Measurements from ENCODE around the gene CDR2.

The CDR2 gene

DNA sequence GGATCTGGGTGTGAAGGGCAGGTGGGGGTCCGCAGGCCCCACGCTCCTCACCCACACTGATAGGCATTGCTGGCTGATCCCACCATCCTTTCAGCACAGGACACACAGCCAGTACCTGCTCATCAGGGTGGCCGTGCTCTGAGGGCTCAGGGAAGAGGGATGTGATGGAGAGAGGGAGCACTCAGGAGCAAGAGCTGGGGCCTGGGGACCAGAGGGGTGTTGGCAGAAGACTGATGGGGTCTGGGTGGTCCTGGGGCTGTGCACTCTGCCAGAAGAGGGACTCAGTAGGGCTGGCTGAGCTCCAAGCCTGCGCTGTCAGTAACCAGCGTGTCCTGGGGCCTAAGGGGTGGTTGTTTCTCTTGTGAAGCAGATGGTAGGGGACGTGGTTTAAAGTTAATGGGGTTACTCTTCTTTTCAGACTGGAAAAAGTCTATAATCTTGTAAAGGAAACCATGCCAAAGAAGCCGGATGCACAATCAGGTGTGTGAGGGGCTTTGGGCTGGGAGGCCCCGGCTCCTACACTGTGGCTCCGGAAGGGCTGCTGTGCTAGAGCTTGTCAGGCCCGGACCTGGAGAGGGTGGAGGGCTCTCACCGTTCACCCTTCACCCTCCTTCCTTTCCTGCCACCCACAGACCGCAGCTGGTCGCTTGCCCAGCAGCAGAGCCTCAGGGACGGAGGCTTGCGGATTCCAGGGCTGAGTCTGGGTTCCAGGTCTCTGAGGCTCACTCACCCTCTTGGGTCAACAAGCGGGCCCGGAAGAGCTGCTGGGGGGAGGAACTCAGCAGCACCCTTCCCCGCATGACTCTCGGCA lies 49.4 kb downstream of the CDR2 start:
- no peak for DNase-seq (ENCODE audit: low read depth, low spot score)

GRCh38 chr16:22323959-22324786 lies 50.2 kb downstream of the CDR2 start:
- no peak for DNase-seq (ENCODE audit: low read depth, low spot score)

- DNase-seq (ENCODE audit: low read depth, low spot score): no peak
Measured at GRCh38 chr16:22323173-22323958, 51.1 kb downstream of the CDR2 start.

DNA sequence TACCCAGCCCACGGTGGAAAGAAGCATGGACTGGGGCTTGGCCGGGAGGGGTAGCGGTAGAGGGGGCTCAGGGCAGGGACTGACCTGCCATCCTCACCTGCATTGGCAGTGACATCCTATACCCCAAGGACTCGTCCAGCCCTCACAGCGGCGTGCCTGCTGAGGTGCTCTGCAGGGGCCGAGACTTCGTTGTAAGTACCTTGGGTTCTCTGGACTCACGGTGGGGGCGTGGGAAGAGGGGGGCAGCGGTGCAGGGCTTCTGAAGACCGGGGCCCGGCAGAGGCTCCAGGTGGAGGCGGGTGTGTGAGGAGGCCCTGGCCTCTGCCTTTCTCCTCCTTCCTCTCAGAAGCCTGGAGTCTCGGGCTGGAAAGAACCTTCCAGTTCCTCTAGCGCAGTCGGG lies 51.7 kb downstream of the CDR2 start:
- no peak for DNase-seq (ENCODE audit: low read depth, low spot score)

- no peak for DNase-seq (ENCODE audit: low read depth, low spot score)
Measured at GRCh38 chr16:22322021-22322471, 52.4 kb downstream of the CDR2 start.

- DNase-seq (ENCODE audit: low read depth, low spot score): no peak
Measured at GRCh38 chr16:22321340-22322001, 52.9 kb downstream of the CDR2 start.

DNA sequence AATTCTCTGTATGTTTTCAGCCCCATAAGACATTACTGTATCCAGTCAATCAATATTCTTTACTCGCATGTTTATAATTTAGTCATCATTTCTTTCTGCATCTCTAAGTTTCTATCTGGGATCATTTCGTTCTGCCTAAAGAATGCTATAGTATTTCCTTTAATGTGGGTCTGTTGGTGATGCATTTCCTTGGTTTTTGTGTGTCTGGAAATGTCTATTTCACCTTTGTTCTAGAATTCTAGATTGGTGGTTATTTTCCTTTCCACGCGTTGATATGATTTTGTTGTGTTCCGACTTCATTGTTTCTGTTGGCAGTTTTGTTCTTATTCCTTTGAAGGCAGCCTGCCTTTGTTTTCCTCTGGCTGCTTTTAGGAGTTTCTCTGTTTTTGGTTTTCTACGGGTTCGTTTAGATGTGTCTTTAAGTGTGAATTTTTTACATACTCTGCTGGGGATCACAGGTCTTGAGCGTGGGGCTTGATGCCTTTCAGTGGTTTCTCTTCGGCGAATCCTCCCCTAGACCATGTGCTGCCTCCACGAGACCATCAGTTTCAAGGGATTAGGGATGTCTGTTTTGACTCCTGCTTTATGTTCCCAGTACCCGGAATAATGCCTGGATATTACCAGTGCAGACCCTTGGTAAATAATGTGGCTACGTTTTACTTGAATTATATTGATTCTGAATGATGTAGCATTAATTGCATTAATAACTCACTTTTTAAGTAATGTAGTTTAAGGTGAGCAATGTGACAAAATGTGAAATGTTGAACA lies 53.7 kb downstream of the CDR2 start:
- DNase-seq (ENCODE audit: low read depth, low spot score): no peak

- no peak for DNase-seq (ENCODE audit: low read depth, low spot score)
Measured at GRCh38 chr16:22318690-22319358, 55.6 kb downstream of the CDR2 start.

- DNase-seq (ENCODE audit: low read depth, low spot score): no peak
Measured at GRCh38 chr16:22317625-22318024, 56.8 kb downstream of the CDR2 start.

- no peak for DNase-seq (ENCODE audit: low read depth, low spot score)
Measured at GRCh38 chr16:22317001-22317530, 57.4 kb downstream of the CDR2 start.

- DNase-seq (ENCODE audit: low read depth, low spot score): no peak
Measured at GRCh38 chr16:22316411-22316811, 58.0 kb downstream of the CDR2 start.

GRCh38 chr16:22315979-22316378 lies 58.4 kb downstream of the CDR2 start:
- DNase-seq (ENCODE audit: low read depth, low spot score): no peak

GRCh38 chr16:22314661-22315626 lies 59.5 kb downstream of the CDR2 start:
- DNase-seq (ENCODE audit: low read depth, low spot score): no peak

GRCh38 chr16:22313876-22314470 lies 60.4 kb downstream of the CDR2 start:
- no peak for DNase-seq (ENCODE audit: low read depth, low spot score)

- no peak for DNase-seq (ENCODE audit: low read depth, low spot score)
Measured at GRCh38 chr16:22312897-22313781, 61.3 kb downstream of the CDR2 start.

DNA sequence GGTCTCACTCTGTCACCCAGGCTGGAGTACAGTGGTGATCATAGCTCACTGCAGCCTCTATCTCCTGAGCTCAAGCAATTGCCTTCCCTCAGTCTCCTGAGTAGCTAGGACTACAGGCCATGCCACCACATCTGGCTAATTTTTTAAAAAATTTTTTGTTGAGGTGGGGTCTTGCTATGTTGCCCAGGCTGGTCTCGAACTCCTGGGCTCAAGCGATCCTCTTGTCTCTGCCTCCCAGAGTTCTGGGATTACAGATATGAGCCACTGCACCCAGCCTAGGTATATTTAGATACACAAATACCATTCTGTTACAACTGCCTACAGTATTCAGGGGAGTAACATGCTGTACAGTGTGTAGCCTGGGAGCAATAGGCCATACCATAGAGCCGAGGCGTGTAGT lies 62.9 kb downstream of the CDR2 start:
- DNase-seq (ENCODE audit: low read depth, low spot score): no peak

GRCh38 chr16:22308824-22309520 lies 65.4 kb downstream of the CDR2 start:
- DNase-seq (ENCODE audit: low read depth, low spot score): no peak

Measured in activated naive CD8-positive, alpha-beta T cell treated with anti-CD3 and anti-CD28 coated beads, Interleukin-2, amount 50 U/mL, for 16 hours (primary cell).